CD4-positive, alpha-beta T cell treated with Interleukin-2 at 100 ng/mL for 4 hours (primary cell): ENCODE measurements around the gene NOL4L.

Experiments
- DNase-seq: peaks from one replicate; pipeline ENCODE4 v3.0.0-alpha.2; 2020; ENCODE audit warnings: low spot score

Gene NOL4L

GRCh38 chr20:32560989-32561830, 23.9 kb downstream of the NOL4L start:
- no peak for DNase-seq

GRCh38 chr20:32560482-32560988, 24.6 kb downstream of the NOL4L start:
- DNase-seq: no peak

DNA sequence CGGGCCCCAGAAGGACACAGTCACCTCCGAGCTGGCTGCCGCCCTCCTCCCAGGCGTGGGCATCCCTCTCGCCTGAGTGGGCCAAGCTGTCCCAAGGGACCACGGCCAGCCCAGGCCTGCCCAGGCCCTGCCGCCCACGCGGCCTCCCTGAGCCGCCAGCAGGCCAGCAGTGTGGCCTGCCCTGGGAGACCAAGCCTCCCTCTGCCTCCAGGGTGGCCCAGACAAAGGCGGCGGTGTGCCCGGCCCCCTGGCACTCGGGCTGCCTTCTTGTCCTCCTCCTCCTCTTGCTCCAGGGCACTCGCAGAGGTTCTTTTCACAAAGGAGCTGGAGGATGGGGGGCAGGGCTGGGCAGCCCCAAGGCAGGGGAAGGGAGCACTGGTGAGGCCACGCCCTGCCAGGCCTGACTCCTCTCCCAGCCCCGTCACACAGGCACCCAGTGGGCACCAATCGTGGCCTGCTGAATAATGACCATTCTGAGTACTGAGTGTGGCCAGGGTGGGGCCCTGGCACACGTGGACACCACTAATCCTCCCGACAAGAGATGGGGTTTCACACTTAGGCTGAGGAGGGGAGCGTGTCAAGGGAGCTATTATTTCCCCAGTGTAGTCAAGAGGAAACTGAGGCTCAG, 25.3 kb downstream of the NOL4L start:
- no peak for DNase-seq

- no peak for DNase-seq
Observed at GRCh38 chr20:32559205-32559752, 25.9 kb downstream of the NOL4L start.

DNA sequence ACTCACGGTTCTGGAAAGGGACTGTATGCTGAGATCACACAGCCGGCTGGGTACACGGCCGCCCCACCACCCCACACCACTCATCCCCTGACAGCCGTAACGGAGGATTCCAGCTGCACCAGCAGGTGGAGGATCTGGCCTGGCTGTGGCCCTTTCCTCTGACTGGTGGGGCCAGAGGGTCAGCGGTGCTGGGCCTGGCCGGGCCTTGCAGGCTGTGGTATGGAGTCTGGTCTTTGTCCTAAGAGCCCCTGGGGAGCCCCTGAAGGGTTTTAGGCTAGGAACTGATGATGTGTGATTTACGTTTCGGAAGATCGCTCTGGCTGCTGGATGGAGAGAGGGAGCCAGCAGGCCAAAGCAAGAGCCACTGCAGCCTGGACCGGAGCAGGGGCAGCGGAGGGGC, 26.6 kb downstream of the NOL4L start:
- no peak for DNase-seq

- DNase-seq: no peak
Observed at GRCh38 chr20:32557319-32557718, 27.8 kb downstream of the NOL4L start.

- no peak for DNase-seq
Observed at GRCh38 chr20:32556312-32557184, 28.6 kb downstream of the NOL4L start.

DNA sequence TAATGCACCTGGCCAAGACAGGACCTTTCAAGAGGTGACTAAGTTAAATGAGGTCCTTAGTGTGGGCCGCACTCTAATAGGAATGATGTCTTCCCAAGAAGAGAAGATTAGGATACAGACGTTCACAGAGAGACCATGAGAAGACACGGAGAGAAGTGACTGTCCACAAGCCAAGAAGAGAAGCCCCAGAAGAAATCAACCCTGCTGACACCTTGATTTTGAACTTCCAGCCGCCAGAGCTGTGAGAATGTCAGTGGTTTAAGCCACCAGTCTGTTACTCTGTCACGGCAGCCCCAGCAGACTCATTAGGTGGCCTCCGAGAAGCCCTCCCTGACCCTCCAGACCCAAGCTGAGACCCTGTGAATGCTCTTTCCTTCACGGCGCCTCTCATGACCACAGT, 29.5 kb downstream of the NOL4L start:
- no peak for DNase-seq

- DNase-seq: no peak
Observed at GRCh38 chr20:32554965-32555289, 30.2 kb downstream of the NOL4L start.

GRCh38 chr20:32553618-32554017, 31.5 kb downstream of the NOL4L start:
- DNase-seq: no peak

- DNase-seq: no peak
Observed at GRCh38 chr20:32551693-32552092, 33.4 kb downstream of the NOL4L start.

GRCh38 chr20:32549842-32550241, 35.3 kb downstream of the NOL4L start:
- DNase-seq: no peak

DNA sequence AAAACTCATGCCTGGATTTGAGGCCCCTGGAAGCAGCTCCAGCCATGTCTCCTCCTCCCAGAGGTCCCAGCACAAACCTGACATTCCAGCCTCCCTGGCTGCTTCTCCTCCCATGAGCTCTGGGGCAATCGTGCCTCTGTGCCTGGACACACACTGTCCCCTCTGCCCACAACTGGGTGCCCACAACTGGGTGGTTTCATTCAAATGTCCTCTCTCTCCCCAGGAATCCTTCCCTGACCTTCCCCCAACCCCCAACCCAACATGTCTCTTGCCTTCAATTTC, 37.4 kb downstream of the NOL4L start:
- no peak for DNase-seq

- DNase-seq: no peak
Observed at GRCh38 chr20:32546918-32547752, 38.0 kb downstream of the NOL4L start.

DNA sequence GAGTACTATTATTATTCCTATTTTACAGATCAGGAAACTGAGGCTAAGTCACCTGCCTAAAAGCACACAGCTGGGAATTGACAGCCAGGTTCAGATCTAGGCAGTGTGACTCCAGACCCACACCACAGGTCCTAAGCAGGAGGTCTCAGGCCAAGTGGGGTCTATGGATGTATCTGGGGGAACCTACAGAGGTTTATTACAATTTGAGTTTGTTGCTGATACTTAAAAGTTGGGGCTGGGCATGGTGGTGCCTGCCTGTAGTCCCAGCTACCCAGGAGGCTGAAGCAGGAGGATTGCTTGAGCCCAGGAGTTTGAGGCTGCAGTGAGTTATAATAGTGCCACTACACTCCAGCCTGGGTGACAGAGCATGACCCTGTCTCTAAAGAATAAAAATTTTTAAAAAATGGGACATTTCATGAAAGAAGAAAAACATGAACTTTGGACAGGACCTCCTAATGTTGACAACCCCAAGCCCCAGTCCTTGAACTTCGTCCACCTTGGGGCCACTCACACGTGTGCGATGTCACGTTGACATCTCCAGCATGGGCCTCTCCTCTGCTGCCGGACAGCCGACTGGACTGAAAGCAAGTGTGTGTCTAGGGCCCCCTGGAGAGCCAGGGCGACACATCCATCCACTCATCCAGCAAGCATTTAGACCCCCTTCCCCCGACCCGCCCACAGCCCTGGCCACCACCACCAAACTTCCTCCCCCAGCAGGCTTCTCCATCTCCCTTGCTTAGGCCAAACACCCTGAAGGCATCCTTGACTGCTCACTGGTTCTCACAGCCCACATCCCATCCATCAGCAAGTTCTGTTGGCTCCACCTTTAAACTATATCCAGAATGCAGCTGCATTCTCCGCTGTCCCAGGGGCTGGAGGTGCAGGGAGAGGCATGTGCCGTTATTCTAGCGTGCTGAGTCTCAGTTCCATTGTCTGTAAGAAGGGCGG, 40.0 kb downstream of the NOL4L start:
- DNase-seq: no peak

- DNase-seq: no peak
Observed at GRCh38 chr20:32544260-32544722, 40.8 kb downstream of the NOL4L start.

DNA sequence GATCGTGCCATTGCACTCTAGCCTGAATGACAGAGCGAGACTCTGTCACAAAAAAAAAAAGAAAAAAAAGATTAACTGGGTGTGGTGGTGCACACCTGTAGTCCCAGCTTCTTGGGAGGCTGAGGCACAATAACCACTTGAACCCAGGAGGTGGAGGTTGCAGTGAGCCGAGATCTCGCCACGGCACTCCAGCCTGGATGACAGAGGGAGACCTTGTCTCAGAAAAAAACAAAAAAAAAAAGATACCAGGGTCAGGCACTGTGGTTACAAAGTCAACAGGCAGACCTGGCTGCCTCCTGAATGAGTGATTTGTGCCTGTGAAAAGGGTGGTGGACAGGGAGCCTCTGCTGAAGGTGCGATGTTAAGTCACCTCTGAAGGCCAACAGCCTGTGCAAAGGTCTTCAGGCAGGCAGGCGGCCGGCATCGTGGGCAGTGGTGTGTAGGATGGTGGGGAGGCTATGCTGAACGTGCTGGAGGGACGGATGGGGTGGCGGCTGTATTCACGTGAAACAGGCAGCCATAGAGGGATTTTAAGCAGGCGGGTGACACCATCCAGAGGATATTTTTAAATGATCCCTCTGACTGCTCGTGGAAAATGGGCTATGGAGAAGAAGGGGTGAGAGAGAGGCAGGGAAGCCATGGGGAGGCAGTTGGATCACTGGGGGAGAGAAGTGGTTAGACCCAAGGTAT, 41.4 kb downstream of the NOL4L start:
- DNase-seq: no peak

- DNase-seq: no peak
Observed at GRCh38 chr20:32542259-32542615, 42.9 kb downstream of the NOL4L start.

- no peak for DNase-seq
Observed at GRCh38 chr20:32541323-32542258, 43.5 kb downstream of the NOL4L start.
